AG04449 (cell line): ENCODE results near the gene DDAH2.

Experiments used
- CTCF ChIA-PET: fragments of 350-600 bp; formaldehyde crosslinking; extraction: SDS; loops from one replicate; lab custom pipeline; 2021; ENCODE audit warnings: antibody characterized with exemption; lab: Yijun Ruan, JAX
- POLR2A ChIA-PET: fragments of 400-600, 350-600 bp; formaldehyde crosslinking; extraction: SDS; loops from one replicate; lab custom pipeline; 2020; ENCODE audit warnings: antibody characterized with exemption, inconsistent platforms; lab: Yijun Ruan, JAX
- DNase-seq: peaks from one replicate; pipeline ENCODE4 v3.0.0-alpha.2; 2010; ENCODE audit warnings: low read depth, low spot score
- H3K4me3 ChIP-seq: 2 replicates; pipeline ENCODE4 v1.5.1; 2011; ENCODE audit warnings: low read depth, mild to moderate bottlenecking, control low read depth, low read length
- CTCF ChIP-seq: IDR thresholded peaks from one replicate; pipeline ENCODE4 v1.5.1; 2011; ENCODE audit warnings: mild to moderate bottlenecking, moderate library complexity, low read length, control low read depth, inconsistent platforms; ENCODE audit not compliant: insufficient read depth; ENCODE audit errors: missing control alignments

Gene DDAH2

DNA sequence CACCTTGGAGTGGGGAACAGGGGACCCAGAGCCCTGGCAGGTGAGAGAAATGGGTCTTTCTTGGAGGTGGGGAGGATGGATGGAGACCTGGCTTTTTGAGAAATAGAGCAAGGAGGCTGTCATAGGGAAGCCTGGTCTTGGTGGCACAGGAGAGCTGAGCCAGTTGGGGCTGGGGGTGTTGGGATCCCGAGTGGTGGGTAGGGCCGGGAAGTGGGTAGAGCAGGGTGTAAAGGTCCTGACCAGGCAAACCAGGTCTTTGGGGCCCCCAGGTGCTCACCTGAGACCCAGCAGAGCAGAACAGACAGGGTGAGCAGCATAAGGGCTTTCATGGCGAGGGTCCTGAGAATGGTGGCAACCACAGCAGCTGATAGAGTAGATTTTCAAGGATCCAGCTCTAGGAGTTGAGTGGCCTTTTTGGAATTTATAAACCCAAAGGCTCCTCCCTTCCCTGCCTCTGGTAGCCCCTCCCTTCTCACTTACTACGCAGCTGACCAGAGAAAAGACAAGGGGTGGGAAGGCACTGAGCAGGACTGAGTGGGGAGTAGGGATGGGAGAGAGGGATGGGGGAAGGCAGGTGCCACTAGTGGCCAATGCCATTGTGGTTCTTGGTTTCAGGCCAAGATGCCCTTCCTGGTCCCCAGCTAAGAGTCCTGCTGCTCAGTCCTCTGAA is 7.6 kb downstream of the DDAH2 start, which contains the start of gene LY6G6C:
Gene LY6G6C, minus strand, starts transcription at position 396 of the 670 bp plus-strand sequence. Its CDS starts 67 bp downstream, at position 329.
- DNase-seq, result no peak
- ChIA-PET CTCF (interaction anchor here (0.9 kb wide), 1 partner anchor 108 kb away, joined by 4 read pairs; no protein-coding TSS in a partner anchor), POLR2A (no interaction called here)
- TF ChIP-seq CTCF, result no peak
- H3K4me3 ChIP-seq, result no peak within 1 kb of the TSS

DNA sequence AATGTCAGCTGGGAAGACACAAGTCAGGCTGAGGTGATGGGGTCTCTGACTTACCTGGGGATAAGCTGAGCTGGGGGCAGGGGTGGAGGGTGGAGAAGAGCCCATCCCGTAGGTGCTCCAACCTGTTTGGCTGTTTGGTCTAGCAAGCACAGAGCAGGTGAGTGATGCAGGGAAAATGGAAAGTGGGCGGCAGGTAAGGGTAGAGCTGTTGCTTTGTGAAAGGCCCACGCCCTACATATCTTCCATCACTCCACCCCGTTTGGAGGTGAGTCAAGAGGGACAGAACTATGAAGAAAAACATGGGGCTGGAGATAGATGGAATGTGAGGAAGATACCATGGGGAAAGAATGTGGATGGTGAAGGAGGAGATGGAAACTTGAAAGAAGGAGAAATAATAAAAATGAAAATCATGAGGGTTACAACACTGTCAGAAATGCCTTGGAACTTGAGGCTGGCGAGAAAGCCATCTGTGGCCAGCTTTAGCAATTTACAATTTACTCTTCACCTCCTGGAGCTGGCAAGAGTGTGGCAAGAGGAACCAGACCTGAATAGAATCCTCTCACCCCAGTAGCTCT is 8.8 kb downstream of the DDAH2 start:
- ChIA-PET CTCF (interaction anchor here (0.7 kb wide), 1 partner anchor 10 kb away, joined by 3 read pairs; no protein-coding TSS in a partner anchor), POLR2A (interaction anchor here (0.7 kb wide), 1 partner anchor 9 kb away, joined by 4 read pairs; the partner anchor contains the start of gene DDAH2)
- no peak for DNase-seq
- no peak for TF ChIP-seq CTCF
- H3K4me3 ChIP-seq, result no peak overlapping the region

- no peak for TF ChIP-seq CTCF
- POLR2A ChIA-PET, result no interaction called here
- no peak for DNase-seq
- no peak overlapping the region for H3K4me3 ChIP-seq
- CTCF ChIA-PET, result no interaction called here
Observed at GRCh38 chr6:31719001-31719400, 10.1 kb downstream of the DDAH2 start.

DNA sequence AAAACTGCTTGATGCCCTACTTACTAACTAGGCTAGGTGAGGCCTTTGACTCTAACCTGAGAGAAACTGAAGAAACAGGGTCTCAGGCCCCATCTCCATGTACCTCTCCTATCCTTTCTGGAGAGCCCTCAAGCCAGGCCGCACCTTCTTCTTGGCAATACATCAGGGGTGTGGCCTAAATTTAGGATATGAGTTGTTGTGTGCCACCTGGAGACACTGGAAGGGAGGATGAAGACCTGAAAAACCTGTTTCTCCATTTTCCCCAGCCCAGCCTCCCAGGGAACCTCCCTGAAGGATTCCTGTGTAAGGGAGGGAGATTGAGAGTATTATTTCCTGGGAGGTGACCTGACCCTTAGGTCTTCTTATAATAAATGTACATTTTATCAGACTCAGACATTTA is 10.8 kb downstream of the DDAH2 start:
- DNase-seq, result no peak
- POLR2A ChIA-PET, result no interaction called here
- no peak overlapping the region for H3K4me3 ChIP-seq
- no peak for TF ChIP-seq CTCF
- CTCF ChIA-PET, result no interaction called here

- H3K4me3 ChIP-seq, result no peak overlapping the region
- ChIA-PET CTCF (no interaction called here), POLR2A (no interaction called here)
- no peak for DNase-seq
- no peak for TF ChIP-seq CTCF
Observed at GRCh38 chr6:31717499-31718222, 11.4 kb downstream of the DDAH2 start.
